Panc1 (cell line): ENCODE data around the gene CCDC50. TPM values are rescaled to one million over a fixed set of nuclear protein-coding genes. Genes with fewer than 3 reads are reported as not detected.

Source experiments
- ATAC-seq: fragments of 200-7000 bp; cut with Tn5 transposase; 2 replicates; pipeline ENCODE4 v1.9.1; 2020; ENCODE audit warnings: mild to moderate bottlenecking, moderate library complexity
- BruUV-seq: library from RNA; stranded (reverse); fragments of 400-500 nt; replicated peaks from 2 replicates; lab custom pipeline; 2021; lab: Mats Ljungman, UMichigan
- CTCF ChIA-PET: fragments of 300-600 bp; sonication (Branson Sonifier 250); formaldehyde crosslinking; loops from one replicate; lab custom pipeline; 2022; ENCODE audit warnings: antibody characterized with exemption; lab: Charles Lee
- POLR2A ChIA-PET: fragments of 300-600 bp; sonication (Branson Sonifier 250); formaldehyde crosslinking; loops from one replicate; lab custom pipeline; 2022; ENCODE audit warnings: antibody characterized with exemption; lab: Charles Lee
- DNase-seq: peaks from one replicate; pipeline ENCODE4 v3.0.0-alpha.2; 2010; ENCODE audit warnings: low read depth, low spot score
- H3K27ac ChIP-seq: 2 replicates; pipeline ENCODE4 v1.5.1; 2011; ENCODE audit warnings: mild to moderate bottlenecking, low read length, inconsistent platforms
- H3K27me3 ChIP-seq: fragments of 200-500 bp; sonication (Bioruptor generic); 2 replicates; pipeline ENCODE4 v1.6.0; 2014; ENCODE audit warnings: low read length, inconsistent platforms; ENCODE audit not compliant: control insufficient read depth, insufficient read depth
- H3K36me3 ChIP-seq: fragments of 200-500 bp; sonication (Bioruptor generic); 2 replicates; pipeline ENCODE4 v1.5.1; 2014; ENCODE audit warnings: inconsistent platforms, mild to moderate bottlenecking, low read length, moderate library complexity; ENCODE audit not compliant: control insufficient read depth, insufficient read depth
- H3K4me1 ChIP-seq: 2 replicates; pipeline ENCODE4 v1.5.1; 2011; ENCODE audit warnings: inconsistent platforms, mild to moderate bottlenecking, low read length, moderate library complexity; ENCODE audit not compliant: control insufficient read depth, insufficient read depth
- H3K4me3 ChIP-seq, 2 experiments: 2 replicates each; pipeline ENCODE4 v1.5.1; 2011 to 2012; ENCODE audit warnings: low read depth in 2 of 2, low read length in 2 of 2, mild to moderate bottlenecking in 2 of 2, inconsistent platforms in 1 of 2, moderate library complexity in 1 of 2
- H3K9me3 ChIP-seq: fragments of 200-500 bp; sonication (Bioruptor generic); 2 replicates; pipeline ENCODE4 v1.5.1; 2014; ENCODE audit warnings: low read depth, mild to moderate bottlenecking, inconsistent platforms, low read length, moderate library complexity; ENCODE audit not compliant: control insufficient read depth, insufficient read depth
- CTCF ChIP-seq: fragments of 450-650 bp; IDR thresholded peaks from 2 replicates; pipeline ENCODE4 v1.5.1; 2017; ENCODE audit warnings: mild to moderate bottlenecking
- POLR2AphosphoS5 ChIP-seq: IDR thresholded peaks from 2 replicates; pipeline ENCODE4 v1.6.1; 2012; ENCODE audit warnings: mild to moderate bottlenecking, low read depth, low read length, moderate library complexity
- SIN3A ChIP-seq: IDR thresholded peaks from 2 replicates; pipeline ENCODE4 v1.6.1; 2012; ENCODE audit warnings: low read depth, mild to moderate bottlenecking, low read length, moderate library complexity, borderline replicate concordance; ENCODE audit not compliant: insufficient read depth
- TCF7L2 ChIP-seq: IDR thresholded peaks from 2 replicates; pipeline ENCODE4 v1.6.1; 2011; ENCODE audit warnings: mild to moderate bottlenecking, low read depth, low read length, inconsistent platforms
- in situ Hi-C: cut with HindIII; loops from 2 replicates; pipeline ENCODE4 v1.10.0; 2016; ENCODE audit warnings: low sequenced_read_pairs, low pct_unique_long_range_greater_than_20kb
- intact Hi-C: fragments of 100-400 bp; cut with micrococcal nuclease; formaldehyde crosslinking; loops from one replicate; pipeline ENCODE4 v1.10.0; 2022; ENCODE audit not compliant: unreplicated experiment
- total RNA-seq: library from RNA; stranded (reverse); gene quantifications from one replicate; pipeline ENCODE4 v1.2.1, GENCODE V29; 2021; ENCODE audit not compliant: unreplicated experiment
- TF ChIP-seq, protein P1 (sequence below), 2 experiments: IDR thresholded peaks; 2 replicates each; pipeline ENCODE4 v1.6.1; 2011 to 2012; ENCODE audit warnings: low read depth in 2 of 2, control low read depth in 1 of 2, low read length in 1 of 2, mild to moderate bottlenecking in 1 of 2, moderate library complexity in 1 of 2; ENCODE audit not compliant: insufficient read depth in 1 of 2

Gene CCDC50
- total RNA-seq, 1 experiment from 2014 or later = 89.3 TPM

GRCh38 chr3:191316876-191317603 is 12.2 kb upstream of the CCDC50 start:
- no peaks in the 10 kb centered on the region for H3K36me3 ChIP-seq
- intact Hi-C loops (no loop called here), in situ Hi-C loops (no loop called here)
- no TSS peak for BruUV-seq
- H3K4me1 ChIP-seq = no peaks in the 10 kb centered on the region
- ChIA-PET POLR2A (no interaction called here), CTCF (no interaction called here)
- H3K27ac ChIP-seq = no peak overlapping the region
- no peak overlapping the region for H3K4me3 ChIP-seq
- H3K27me3 ChIP-seq = no peaks in the 10 kb centered on the region
- TF ChIP-seq, protein P1, sequence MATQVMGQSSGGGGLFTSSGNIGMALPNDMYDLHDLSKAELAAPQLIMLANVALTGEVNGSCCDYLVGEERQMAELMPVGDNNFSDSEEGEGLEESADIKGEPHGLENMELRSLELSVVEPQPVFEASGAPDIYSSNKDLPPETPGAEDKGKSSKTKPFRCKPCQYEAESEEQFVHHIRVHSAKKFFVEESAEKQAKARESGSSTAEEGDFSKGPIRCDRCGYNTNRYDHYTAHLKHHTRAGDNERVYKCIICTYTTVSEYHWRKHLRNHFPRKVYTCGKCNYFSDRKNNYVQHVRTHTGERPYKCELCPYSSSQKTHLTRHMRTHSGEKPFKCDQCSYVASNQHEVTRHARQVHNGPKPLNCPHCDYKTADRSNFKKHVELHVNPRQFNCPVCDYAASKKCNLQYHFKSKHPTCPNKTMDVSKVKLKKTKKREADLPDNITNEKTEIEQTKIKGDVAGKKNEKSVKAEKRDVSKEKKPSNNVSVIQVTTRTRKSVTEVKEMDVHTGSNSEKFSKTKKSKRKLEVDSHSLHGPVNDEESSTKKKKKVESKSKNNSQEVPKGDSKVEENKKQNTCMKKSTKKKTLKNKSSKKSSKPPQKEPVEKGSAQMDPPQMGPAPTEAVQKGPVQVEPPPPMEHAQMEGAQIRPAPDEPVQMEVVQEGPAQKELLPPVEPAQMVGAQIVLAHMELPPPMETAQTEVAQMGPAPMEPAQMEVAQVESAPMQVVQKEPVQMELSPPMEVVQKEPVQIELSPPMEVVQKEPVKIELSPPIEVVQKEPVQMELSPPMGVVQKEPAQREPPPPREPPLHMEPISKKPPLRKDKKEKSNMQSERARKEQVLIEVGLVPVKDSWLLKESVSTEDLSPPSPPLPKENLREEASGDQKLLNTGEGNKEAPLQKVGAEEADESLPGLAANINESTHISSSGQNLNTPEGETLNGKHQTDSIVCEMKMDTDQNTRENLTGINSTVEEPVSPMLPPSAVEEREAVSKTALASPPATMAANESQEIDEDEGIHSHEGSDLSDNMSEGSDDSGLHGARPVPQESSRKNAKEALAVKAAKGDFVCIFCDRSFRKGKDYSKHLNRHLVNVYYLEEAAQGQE (IDR thresholded peaks at IDR 0.05; ENCODE audit: insufficient read depth in 1 of 2, low read depth in 2 of 2, low read length in 1 of 2) = no peak
- no peak for TF ChIP-seq CTCF
- no peak for TF ChIP-seq POLR2AphosphoS5
- TF ChIP-seq SIN3A = no peak
- TF ChIP-seq TCF7L2 = no peak
- H3K9me3 ChIP-seq = no peaks in the 10 kb centered on the region
- ATAC-seq = no peak
- no peak for DNase-seq

- no TSS peak for BruUV-seq
- Histone ChIP-seq H3K4me3 (no peak overlapping the region), H3K27ac (no peak overlapping the region), H3K4me1 (no peaks in the 10 kb centered on the region), H3K27me3 (no peaks in the 10 kb centered on the region), H3K36me3 (no peaks in the 10 kb centered on the region), H3K9me3 (no peaks in the 10 kb centered on the region)
- TF ChIP-seq SIN3A = no peak
- no peak for TF ChIP-seq POLR2AphosphoS5
- no peak for TF ChIP-seq CTCF
- TF ChIP-seq, protein P1 (IDR thresholded peaks at IDR 0.05; ENCODE audit: insufficient read depth in 1 of 2, low read depth in 2 of 2, low read length in 1 of 2) = no peak
- no peak for TF ChIP-seq TCF7L2
- ChIA-PET CTCF (no interaction called here), POLR2A (no interaction called here)
- in situ Hi-C loops = no loop called here
- DNase-seq = no peak
- no peak for ATAC-seq
- intact Hi-C loops = no loop called here
Measured at GRCh38 chr3:191320316-191320715, 8.9 kb upstream of the CCDC50 start.
